Breast epithelium (tissue), 3 donors: ENCODE results near the gene PDGFB.

Source experiments
- POLR2A ChIP-seq: fragments of 450-650 bp; IDR thresholded peaks from one replicate; pipeline ENCODE4 v1.6.1; 2016; ENCODE audit warnings: antibody characterized with exemption, mild to moderate bottlenecking, moderate library complexity
- POLR2AphosphoS5 ChIP-seq, 3 donors: sonication (generic); formaldehyde crosslinking; IDR thresholded peaks; one replicate each; pipeline ENCODE4 v1.6.1; 2017; ENCODE audit warnings: antibody characterized with exemption in 3 of 3
- TF ChIP-seq, protein P1 (sequence below), 3 donors: fragments of 450-650 bp; IDR thresholded peaks; one replicate each; pipeline ENCODE4 v1.5.1; 2016 to 2017; ENCODE audit warnings: antibody characterized with exemption in 3 of 3, mild to moderate bottlenecking in 3 of 3, moderate library complexity in 3 of 3

DNA sequence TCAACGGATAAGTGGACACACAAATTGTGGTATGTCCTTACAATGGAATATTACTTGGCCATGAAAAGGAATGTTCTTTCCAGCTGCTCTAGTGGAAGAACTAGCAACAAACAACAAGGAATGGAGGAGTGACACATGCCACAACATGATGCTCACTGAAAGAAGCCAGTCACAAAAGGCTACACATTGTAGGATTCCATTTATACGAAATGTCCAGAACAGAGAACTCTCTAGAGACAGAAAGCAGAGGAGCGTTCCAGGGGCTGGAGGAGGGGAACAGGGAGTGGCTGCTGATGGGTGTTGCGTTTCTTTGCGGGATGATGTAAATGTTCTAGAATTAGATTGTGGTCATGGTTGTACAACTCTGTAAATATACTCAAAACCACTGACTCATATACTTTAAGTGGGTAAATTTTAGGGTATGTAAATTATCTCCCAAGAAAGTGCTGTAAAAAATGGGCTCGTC is 32.4 kb upstream of the PDGFB start:
- no peak for TF ChIP-seq POLR2A
- TF ChIP-seq, protein P1, sequence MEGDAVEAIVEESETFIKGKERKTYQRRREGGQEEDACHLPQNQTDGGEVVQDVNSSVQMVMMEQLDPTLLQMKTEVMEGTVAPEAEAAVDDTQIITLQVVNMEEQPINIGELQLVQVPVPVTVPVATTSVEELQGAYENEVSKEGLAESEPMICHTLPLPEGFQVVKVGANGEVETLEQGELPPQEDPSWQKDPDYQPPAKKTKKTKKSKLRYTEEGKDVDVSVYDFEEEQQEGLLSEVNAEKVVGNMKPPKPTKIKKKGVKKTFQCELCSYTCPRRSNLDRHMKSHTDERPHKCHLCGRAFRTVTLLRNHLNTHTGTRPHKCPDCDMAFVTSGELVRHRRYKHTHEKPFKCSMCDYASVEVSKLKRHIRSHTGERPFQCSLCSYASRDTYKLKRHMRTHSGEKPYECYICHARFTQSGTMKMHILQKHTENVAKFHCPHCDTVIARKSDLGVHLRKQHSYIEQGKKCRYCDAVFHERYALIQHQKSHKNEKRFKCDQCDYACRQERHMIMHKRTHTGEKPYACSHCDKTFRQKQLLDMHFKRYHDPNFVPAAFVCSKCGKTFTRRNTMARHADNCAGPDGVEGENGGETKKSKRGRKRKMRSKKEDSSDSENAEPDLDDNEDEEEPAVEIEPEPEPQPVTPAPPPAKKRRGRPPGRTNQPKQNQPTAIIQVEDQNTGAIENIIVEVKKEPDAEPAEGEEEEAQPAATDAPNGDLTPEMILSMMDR (IDR thresholded peaks at IDR 0.05): no peak
- TF ChIP-seq POLR2AphosphoS5 (IDR thresholded peaks at IDR 0.05): no peak
